Activated CD8-positive, alpha-beta memory T cell treated with anti-CD3 and anti-CD28 coated beads, Interleukin-2, amount 10 ng/mL, durations not matched to agents 7 days and 5 days (primary cell): ENCODE measurements around the gene RERE. TPM values are rescaled to one million over a fixed set of nuclear protein-coding genes. Genes with fewer than 3 reads are reported as not detected.

ENCODE experiments used
- ATAC-seq: fragments of 150-1000 bp; cut with Tn5 transposase; one replicate; pipeline ENCODE4 v1.10.0; 2021; ENCODE audit warnings: moderate library complexity
- CTCF ChIA-PET: fragments of 350-600 bp; sonication (Branson Sonifier 250); formaldehyde crosslinking; loops from one replicate; lab custom pipeline; 2021; ENCODE audit warnings: antibody characterized with exemption; lab: Charles Lee
- DNase-seq: peaks from one replicate; pipeline ENCODE4 v3.0.0-alpha.2; 2020
- H3K27ac Mint-ChIP-seq: one replicate; pipeline ENCODE4 v1.8.0; 2021; ENCODE audit warnings: mild to moderate bottlenecking, mixed read lengths
- H3K27me3 Mint-ChIP-seq: one replicate; pipeline ENCODE4 v1.8.0; 2021; ENCODE audit warnings: mixed read lengths
- H3K36me3 Mint-ChIP-seq: one replicate; pipeline ENCODE4 v1.8.0; 2021; ENCODE audit warnings: mild to moderate bottlenecking, mixed read lengths
- H3K4me1 Mint-ChIP-seq: one replicate; pipeline ENCODE4 v1.8.0; 2021; ENCODE audit warnings: mixed read lengths
- H3K4me3 Mint-ChIP-seq: one replicate; pipeline ENCODE4 v1.8.0; 2021; ENCODE audit warnings: mild to moderate bottlenecking, moderate library complexity, mixed read lengths
- H3K9me3 Mint-ChIP-seq: one replicate; pipeline ENCODE4 v1.8.0; 2022; ENCODE audit warnings: low read depth, mixed read lengths
- total RNA-seq, 2 experiments: library from RNA; stranded (reverse); gene quantifications; one replicate each; pipeline ENCODE4 v1.2.3, GENCODE V29; 2021

Gene RERE
- total RNA-seq, 2 experiments from 2014 or later, result 38.3 TPM

DNA sequence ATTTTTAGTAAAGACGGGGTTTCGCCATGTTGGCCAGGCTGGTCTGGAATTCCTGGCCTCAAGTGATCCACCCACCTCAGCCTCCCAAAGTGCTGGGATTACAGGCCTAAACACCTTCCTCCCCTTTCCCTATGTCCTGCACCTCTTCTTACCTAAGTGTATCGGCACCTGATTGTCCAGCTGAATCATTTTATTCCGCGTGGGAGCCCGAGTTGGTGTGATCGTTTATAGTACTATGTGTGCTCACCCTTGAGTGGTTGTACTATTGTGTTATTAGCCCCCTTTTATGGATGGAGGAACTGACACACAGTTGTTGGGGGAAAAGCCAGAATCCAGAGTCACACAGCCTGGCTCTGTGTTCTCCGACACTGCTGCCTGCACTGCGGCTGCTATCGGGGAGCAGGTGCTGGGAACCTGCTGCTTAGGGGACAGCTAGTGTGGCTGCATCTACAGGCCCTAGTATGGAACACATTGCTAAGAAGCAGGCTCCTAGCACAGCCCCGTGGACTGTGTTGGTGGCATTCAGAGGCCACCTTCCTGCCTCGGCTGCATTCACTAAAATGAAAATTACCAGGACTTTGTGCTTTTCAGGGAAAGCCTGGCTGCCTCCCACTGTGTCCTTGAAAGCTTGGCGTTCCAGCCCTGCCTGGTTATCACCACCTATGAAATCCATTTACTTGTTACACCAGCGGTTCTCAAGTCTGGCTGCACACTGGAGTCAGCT, 39.4 kb upstream of the RERE start:
- H3K27ac Mint-ChIP-seq, result no peak overlapping the region
- peaks cover 37% of the 10 kb centered on the region for H3K4me1 Mint-ChIP-seq
- H3K36me3 Mint-ChIP-seq, result peaks cover 51% of the 10 kb centered on the region
- no peak overlapping the region for H3K4me3 Mint-ChIP-seq
- H3K27me3 Mint-ChIP-seq, result no peaks in the 10 kb centered on the region
- CTCF ChIA-PET, result interaction anchor here (1.1 to 8.0 kb wide), 5 partner anchors 7 to 148 kb away, joined by 3 to 86 read pairs (median 37); no protein-coding TSS in a partner anchor
- H3K9me3 Mint-ChIP-seq, result no peaks in the 10 kb centered on the region
- no peak for DNase-seq
- no peak for ATAC-seq

DNA sequence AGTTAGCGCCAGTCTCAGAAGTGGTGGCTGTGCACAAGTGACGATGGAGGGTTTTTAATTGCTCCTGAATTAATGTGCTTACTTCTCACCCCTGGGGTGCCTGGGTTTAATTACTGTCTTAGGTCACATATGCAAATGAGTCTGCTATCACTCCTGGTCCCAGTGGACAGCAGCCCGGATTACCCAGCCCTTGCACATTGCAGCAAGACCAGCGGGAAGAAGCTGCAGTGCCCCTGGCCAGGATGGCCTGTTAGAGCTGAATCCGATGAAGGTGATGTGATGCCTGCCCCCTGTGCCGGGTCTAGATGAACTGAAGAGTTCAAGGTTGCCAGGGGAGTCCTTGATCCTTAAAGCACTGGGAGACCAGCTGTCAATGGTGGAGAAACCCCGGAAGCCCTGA, 36.8 kb upstream of the RERE start:
- no peak for DNase-seq
- peaks cover 30% of the 10 kb centered on the region for H3K36me3 Mint-ChIP-seq
- no peak for ATAC-seq
- no peaks in the 10 kb centered on the region for H3K9me3 Mint-ChIP-seq
- H3K27me3 Mint-ChIP-seq, result no peaks in the 10 kb centered on the region
- H3K27ac Mint-ChIP-seq, result no peak overlapping the region
- no peak overlapping the region for H3K4me3 Mint-ChIP-seq
- peaks cover 19% of the 10 kb centered on the region for H3K4me1 Mint-ChIP-seq
- CTCF ChIA-PET, result no interaction called here

DNA sequence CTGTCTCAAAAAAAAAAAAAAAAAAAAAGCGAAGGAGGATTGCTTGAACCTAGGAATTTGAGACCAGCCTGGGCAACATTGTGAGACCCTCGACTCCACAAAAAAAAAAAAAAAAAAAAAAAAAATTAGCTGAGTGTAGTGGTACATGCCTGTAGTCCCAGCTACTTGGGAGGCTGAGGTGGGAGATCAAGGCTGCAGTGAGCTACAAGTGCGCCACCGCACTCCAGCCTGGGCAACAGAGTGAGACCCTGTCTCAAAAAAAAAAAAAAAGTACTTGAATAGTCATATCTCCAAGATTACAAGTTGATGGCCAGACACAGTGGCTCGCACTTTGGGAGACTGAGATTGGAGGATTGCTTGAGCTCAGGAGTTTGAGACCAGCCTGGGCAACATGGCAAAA, 33.6 kb upstream of the RERE start:
- ATAC-seq (no peak), DNase-seq (no peak)
- Mint-ChIP-seq H3K36me3 (peaks cover 1% of the 10 kb centered on the region), H3K27ac (no peak overlapping the region), H3K27me3 (peaks cover 2% of the 10 kb centered on the region), H3K4me3 (no peak overlapping the region), H3K9me3 (no peaks in the 10 kb centered on the region), H3K4me1 (peaks cover 8% of the 10 kb centered on the region)
- CTCF ChIA-PET, result interaction anchor here (0.7 to 8.0 kb wide), 5 partner anchors 9 to 290 kb away, joined by 3 to 86 read pairs (median 3); no protein-coding TSS in a partner anchor

DNA sequence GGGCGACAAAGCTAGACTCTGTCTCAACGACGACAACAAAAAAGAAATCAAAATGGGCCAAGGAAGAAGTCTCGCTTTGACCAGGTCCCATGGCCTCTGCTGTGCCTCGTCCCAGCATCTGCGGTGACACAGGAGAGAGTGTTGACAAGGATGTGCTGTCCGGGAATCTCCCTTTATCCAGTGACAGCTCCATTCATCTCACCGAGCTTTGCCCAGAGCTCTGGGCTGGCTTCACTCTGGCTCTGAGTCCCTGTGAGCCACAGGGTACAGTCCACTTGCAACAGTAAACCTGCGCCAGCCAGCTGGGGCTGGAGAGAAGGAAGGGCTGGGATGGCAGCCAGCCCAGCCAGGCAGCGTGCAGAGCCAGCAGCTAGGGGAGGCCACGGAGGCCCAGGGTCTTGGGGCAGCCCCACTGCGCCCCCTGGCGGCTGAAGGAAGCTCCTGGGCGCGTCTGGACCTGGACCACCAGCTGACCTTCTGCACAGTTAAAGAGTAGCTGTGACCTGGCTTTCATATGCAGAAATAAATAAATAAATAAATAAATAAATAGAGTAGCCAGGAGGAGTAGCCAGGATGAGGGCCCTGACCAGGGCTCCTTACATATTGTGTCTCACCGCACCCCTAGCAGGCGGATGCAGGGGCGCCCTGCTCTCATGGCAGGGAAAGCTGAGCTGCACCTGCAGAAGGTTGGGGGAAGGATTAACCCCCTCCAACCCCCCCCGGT, 31.4 kb upstream of the RERE start:
- Mint-ChIP-seq H3K9me3 (no peaks in the 10 kb centered on the region), H3K4me3 (no peak overlapping the region), H3K36me3 (no peaks in the 10 kb centered on the region), H3K27ac (no peak overlapping the region), H3K4me1 (peaks cover 8% of the 10 kb centered on the region), H3K27me3 (peaks cover 2% of the 10 kb centered on the region)
- CTCF ChIA-PET, result interaction anchor here (0.6 to 8.0 kb wide), 65 partner anchors 9 to 834 kb away, joined by 3 to 86 read pairs (median 4); partner anchors contain the start of genes ENO1 and RERE
- DNase-seq (peak; percentile 82), ATAC-seq (peak; percentile 94)

DNA sequence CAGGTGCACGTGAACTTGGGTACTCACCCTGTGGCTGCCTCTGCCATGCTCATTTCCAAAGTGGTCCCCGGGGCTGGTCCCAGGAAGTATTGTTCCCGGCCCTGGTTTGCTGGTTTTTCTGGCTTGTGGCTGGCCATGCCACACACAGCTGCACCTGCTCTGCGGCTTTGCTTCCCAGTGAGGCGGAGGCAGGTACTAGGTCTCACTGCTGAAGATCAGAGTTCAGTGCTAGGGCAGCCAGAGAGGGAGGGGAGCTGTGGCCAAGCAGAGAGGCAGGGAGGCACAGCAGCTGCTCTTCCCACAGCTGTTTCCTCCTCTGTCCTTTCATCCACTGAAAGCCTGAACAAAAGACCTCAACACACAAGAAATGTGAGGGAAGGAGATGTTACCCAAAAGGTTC, 30.6 kb upstream of the RERE start:
- Mint-ChIP-seq H3K4me3 (no peak overlapping the region), H3K9me3 (peaks cover under 1% of the 10 kb centered on the region), H3K36me3 (no peaks in the 10 kb centered on the region), H3K27ac (no peak overlapping the region), H3K4me1 (peaks cover 8% of the 10 kb centered on the region), H3K27me3 (peaks cover 2% of the 10 kb centered on the region)
- CTCF ChIA-PET, result interaction anchor here (0.8 to 8.0 kb wide), 29 partner anchors 9 to 464 kb away, joined by 3 to 86 read pairs (median 6); partner anchors contain the start of genes ENO1 and RERE
- DNase-seq (no peak), ATAC-seq (no peak)

DNA sequence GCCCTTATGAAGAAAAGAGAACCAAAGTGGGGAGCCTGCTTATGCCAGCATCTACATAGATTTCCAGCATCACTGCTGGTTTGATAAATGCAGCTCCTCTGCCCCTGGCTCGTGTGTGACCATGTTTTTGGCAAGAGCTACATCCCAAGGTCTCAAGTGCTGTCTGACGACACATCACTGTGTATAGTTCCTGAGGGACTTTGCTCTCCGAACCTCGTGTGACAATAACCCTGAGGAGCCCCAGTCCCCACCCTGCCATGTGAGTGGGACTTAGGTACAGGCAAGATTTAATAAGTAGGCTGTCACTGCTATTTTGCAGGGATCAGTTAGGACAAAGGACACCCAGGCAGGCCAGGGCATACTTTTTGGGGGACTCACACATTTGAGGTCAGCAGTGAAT, 28.8 kb upstream of the RERE start:
- peaks cover 5% of the 10 kb centered on the region for H3K27me3 Mint-ChIP-seq
- H3K27ac Mint-ChIP-seq, result no peak overlapping the region
- ATAC-seq (no peak), DNase-seq (no peak)
- CTCF ChIA-PET, result interaction anchor here (0.9 to 8.0 kb wide), 2 partner anchors 14 to 285 kb away, joined by 3 to 86 read pairs; no protein-coding TSS in a partner anchor
- H3K4me1 Mint-ChIP-seq, result peaks cover 6% of the 10 kb centered on the region
- H3K9me3 Mint-ChIP-seq, result peaks cover 3% of the 10 kb centered on the region
- H3K4me3 Mint-ChIP-seq, result no peak overlapping the region
- no peaks in the 10 kb centered on the region for H3K36me3 Mint-ChIP-seq

DNA sequence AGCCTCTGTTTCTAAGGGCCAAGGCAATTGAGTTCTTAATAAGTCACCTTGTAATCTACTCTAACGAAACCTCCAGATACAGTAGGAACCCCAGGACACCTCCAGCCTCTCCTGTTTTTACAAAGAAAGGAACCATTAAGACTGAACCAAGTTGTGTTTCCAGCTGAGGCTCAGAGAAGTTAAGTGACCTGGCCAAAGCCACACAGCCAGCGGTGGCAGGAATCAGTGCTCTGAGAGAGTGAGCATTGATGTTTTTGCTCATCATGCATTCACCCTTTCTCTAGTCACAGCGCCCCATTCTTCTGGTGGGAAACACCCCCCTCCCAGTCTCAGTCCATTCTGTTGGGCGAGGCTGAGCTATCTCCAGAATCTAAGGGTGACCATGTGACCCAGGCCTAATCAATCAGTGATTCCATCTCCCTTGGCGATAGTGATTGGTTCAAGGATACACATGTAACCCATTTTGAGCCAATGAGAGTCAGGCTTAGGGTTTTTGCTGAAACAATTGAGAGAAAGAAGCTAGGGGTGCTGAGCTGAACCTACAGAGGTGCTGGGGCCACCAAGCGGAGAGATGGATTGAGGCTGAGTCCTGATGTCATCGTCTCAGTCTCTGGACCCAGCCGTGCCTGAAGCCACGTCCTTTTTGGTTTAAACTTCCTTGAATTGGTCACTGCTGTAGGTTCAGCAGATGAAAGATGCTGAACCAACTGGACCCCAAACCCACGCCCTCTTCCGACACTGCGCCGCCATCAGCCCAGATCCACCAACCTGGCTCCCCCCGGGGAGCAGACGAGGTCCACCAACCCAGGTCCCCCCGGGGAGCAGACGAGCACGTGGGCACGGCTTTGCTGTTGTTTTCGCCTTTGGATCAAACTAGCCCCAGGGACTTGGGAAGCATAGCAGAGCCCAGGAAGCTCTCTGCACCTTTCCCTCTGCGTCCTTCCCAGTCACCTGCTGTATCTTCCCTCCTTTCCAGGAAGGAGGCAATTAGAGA, 28.0 kb upstream of the RERE start:
- no peak for ATAC-seq
- Mint-ChIP-seq H3K36me3 (no peaks in the 10 kb centered on the region), H3K9me3 (peaks cover 6% of the 10 kb centered on the region), H3K27me3 (peaks cover 5% of the 10 kb centered on the region), H3K27ac (no peak overlapping the region), H3K4me3 (no peak overlapping the region), H3K4me1 (peaks cover 6% of the 10 kb centered on the region)
- DNase-seq, result no peak
- CTCF ChIA-PET, result interaction anchor here (1.0 to 8.0 kb wide), 5 partner anchors 15 to 830 kb away, joined by 3 to 86 read pairs (median 3); no protein-coding TSS in a partner anchor

DNA sequence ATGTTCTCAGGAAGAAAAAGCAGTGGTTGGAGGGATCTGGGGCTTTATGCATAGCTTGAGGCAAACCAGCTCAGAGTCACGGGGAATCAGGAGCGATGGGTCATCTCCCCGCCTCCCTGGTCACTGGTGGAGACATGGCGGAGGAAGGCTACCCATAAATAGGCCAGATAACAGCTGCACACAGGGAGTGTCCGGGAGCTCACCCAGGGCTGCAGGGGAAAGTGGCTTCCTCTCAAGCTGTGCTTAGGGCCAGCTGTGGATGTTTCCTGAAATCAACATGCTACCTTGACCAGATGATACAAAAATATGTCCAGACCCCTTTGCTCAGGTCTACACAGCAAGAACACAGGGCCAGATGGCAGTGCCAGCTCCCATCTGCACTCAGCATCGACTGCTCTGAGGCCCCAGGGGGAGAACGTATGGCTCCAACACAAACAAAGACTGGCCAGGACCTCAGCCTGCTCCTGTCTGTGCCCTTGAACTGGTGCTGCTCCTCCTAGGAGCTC, 27.1 kb upstream of the RERE start:
- no peak overlapping the region for H3K27ac Mint-ChIP-seq

DNA sequence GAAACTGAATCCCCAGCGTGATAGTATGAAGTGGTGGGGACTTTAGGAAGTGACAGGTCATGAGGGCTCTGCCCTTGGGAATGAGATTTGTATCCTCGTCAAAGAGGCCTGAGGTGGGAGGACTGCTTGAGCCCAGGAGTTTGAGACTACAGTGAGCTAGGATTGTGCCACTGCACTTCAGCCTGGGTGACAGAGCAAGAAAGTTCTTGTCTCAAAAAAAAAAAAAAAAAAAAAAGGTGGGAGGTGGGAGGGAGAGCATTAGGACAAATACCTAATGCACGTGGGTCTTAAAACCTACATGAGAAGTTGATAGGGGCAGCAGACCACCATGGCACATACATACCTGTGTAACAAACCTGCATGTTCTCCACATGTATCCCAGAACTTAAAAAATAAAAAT, 24.0 kb upstream of the RERE start:
- no peak overlapping the region for H3K4me3 Mint-ChIP-seq
- H3K36me3 Mint-ChIP-seq, result no peaks in the 10 kb centered on the region
- CTCF ChIA-PET, result no interaction called here
- H3K9me3 Mint-ChIP-seq, result peaks cover 6% of the 10 kb centered on the region
- H3K4me1 Mint-ChIP-seq, result no peaks in the 10 kb centered on the region
- peaks cover 17% of the 10 kb centered on the region for H3K27me3 Mint-ChIP-seq
- DNase-seq, result no peak
- no peak for ATAC-seq
- H3K27ac Mint-ChIP-seq, result no peak overlapping the region

More for the DNA sequence above, 27.1 kb upstream of the RERE start:
- CTCF ChIA-PET, result interaction anchor here (1.0 to 2.1 kb wide), 4 partner anchors 22 to 829 kb away, joined by 3 to 6 read pairs (median 3); no protein-coding TSS in a partner anchor
- peaks cover 5% of the 10 kb centered on the region for H3K27me3 Mint-ChIP-seq
- peaks cover 6% of the 10 kb centered on the region for H3K9me3 Mint-ChIP-seq
- no peaks in the 10 kb centered on the region for H3K36me3 Mint-ChIP-seq
- no peak overlapping the region for H3K4me3 Mint-ChIP-seq
- DNase-seq (no peak), ATAC-seq (no peak)
- peaks cover 6% of the 10 kb centered on the region for H3K4me1 Mint-ChIP-seq

DNA sequence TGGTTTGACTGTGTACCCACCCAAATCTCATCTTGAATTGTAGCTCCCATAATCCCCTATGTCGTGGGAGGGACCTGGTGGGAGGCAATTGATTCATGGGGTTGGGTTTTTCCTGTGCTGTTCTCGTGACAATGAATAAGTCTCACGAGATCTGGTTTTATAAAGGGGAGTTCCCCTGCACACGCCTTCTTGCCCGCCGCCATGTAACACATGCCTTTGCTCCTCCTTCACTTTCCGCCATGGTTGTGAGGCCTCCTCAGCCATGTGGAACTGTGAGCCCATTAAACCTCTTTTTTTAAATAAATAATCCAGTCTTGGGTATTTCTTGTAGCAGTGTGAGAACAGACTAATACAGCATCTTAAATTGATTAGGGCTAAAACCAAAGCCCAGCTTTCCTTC, 22.6 kb upstream of the RERE start:
- Mint-ChIP-seq H3K9me3 (peaks cover 6% of the 10 kb centered on the region), H3K4me1 (no peaks in the 10 kb centered on the region), H3K4me3 (no peak overlapping the region), H3K27me3 (peaks cover 18% of the 10 kb centered on the region), H3K36me3 (no peaks in the 10 kb centered on the region), H3K27ac (no peak overlapping the region)
- DNase-seq (no peak), ATAC-seq (no peak)
- CTCF ChIA-PET, result interaction anchor here (1.6 to 2.5 kb wide), 2 partner anchors 9 to 13 kb away, joined by 5 to 20 read pairs; no protein-coding TSS in a partner anchor

DNA sequence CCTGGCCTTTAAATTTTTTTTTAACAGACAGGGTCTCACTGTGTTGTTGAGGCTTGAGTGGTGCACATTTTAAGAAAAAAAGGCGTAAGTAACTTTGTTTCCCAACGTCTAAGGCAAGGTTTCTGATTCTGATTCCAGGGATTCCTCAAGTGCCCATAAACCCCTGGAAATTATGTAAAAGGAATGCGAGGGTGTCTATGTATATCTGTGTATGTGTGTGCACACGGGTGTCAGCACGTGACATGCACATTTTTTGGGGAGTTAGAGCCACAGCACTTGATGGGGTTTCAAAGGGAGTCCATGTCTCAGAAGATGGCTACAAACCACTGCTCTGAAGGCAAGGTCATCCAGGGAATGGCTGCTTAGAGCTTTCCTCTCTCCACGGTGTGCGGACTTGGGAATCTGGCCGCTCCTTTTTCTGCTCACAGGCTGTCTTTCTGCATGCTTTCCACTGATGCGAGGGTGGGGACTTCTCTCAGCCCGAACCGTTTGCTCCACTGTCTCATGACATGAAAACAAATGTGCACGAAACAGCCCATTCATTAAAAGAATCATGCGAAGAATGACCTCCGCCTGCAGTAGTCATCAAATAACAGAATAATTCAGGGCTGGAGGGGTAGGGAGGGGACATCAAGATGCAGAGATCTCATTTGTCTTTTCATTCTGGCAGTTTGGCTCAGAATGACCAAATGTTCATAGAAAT, 18.7 kb upstream of the RERE start:
- Mint-ChIP-seq H3K27me3 (peaks cover 15% of the 10 kb centered on the region), H3K36me3 (no peaks in the 10 kb centered on the region), H3K9me3 (peaks cover 2% of the 10 kb centered on the region), H3K4me3 (no peak overlapping the region), H3K4me1 (no peaks in the 10 kb centered on the region), H3K27ac (no peak overlapping the region)
- DNase-seq (no peak), ATAC-seq (no peak)
- CTCF ChIA-PET, result interaction anchor here (5.7 kb wide), 1 partner anchor 13 kb away, joined by 19 read pairs; no protein-coding TSS in a partner anchor

DNA sequence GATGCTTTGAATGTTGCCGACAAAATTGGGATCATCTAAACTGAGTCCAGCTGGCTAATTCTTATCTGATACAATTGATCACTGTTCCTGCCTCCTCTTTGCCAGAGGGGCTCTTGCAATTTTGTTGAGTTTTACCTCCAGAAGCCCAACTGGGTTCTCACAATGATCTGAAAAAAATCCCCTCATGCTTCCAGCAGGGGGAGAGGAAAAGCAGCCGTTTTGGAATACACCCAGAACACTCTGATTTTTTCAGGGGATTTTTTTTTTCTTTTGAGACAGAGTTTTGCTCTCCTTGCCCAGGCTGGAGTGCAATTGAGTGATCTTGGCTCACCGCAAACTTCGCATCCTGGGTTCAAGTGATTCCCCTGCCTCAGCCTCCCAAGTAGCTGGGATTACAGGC, 13.9 kb upstream of the RERE start:
- Mint-ChIP-seq H3K27me3 (peaks cover 2% of the 10 kb centered on the region), H3K9me3 (no peaks in the 10 kb centered on the region), H3K27ac (no peak overlapping the region), H3K4me3 (no peak overlapping the region), H3K4me1 (peaks cover 10% of the 10 kb centered on the region), H3K36me3 (no peaks in the 10 kb centered on the region)
- ATAC-seq (no peak), DNase-seq (no peak)
- CTCF ChIA-PET, result no interaction called here
